Colonic mucosa (tissue), 4 donors: ENCODE results near the gene CAMK1D. TPM values are rescaled to one million over a fixed set of nuclear protein-coding genes. Genes with fewer than 3 reads are reported as not detected.

Source experiments
- DNase-seq: peaks from one replicate; pipeline ENCODE4 v3.0.0-alpha.2; 2020
- H3K27ac ChIP-seq: fragments of 200-600 bp; one replicate; pipeline ENCODE4 v1.8.0; 2021
- H3K27me3 ChIP-seq: fragments of 200-600 bp; one replicate; pipeline ENCODE4 v1.8.0; 2021
- H3K36me3 ChIP-seq: fragments of 200-600 bp; one replicate; pipeline ENCODE4 v1.8.0; 2021
- H3K4me1 ChIP-seq: fragments of 200-600 bp; one replicate; pipeline ENCODE4 v1.8.0; 2021; ENCODE audit warnings: mild to moderate bottlenecking
- H3K4me3 ChIP-seq: fragments of 200-600 bp; one replicate; pipeline ENCODE4 v1.8.0; 2021
- H3K9ac ChIP-seq, 2 donors: one replicate each; pipeline ENCODE4 v1.7.0; 2013; ENCODE audit warnings: control low read depth in 2 of 2, low read depth in 2 of 2, low read length in 2 of 2
- H3K9me3 ChIP-seq: fragments of 200-600 bp; one replicate; pipeline ENCODE4 v1.8.0; 2021
- CTCF ChIP-seq: fragments of 200-600 bp; IDR thresholded peaks from one replicate; pipeline ENCODE4 v1.8.0; 2022; ENCODE audit warnings: antibody characterized with exemption, mild to moderate bottlenecking
- intact Hi-C: fragments of 100-400 bp; cut with DNase I; formaldehyde crosslinking; loops from one replicate; pipeline ENCODE4 v1.14.1; 2022
- total RNA-seq, 2 donors: library from RNA; stranded (reverse); fragmentation: NEBNext Ultra II Directional in 1 of 2; extraction: Animal tissue kit (Norgen Biotek cat#: 25700) in 1 of 2; gene quantifications; one replicate each; pipeline ENCODE4 v1.2.1, GENCODE V29; 2021
- donor health status: healthy.
- donor health status: DM: no; HTN: no; CAD: no.
- donor health status: DM: no; HTN: no; CAD: no.

CAMK1D gene
- total RNA-seq, 2 donors from 2014 or later = 21.3 to 29.7 TPM

- Histone ChIP-seq H3K4me1 (no peaks in the 10 kb centered on the region), H3K9ac (no peak overlapping the region), H3K27ac (no peak overlapping the region), H3K27me3 (no peaks in the 10 kb centered on the region), H3K36me3 (no peaks in the 10 kb centered on the region), H3K4me3 (no peak overlapping the region), H3K9me3 (no peaks in the 10 kb centered on the region)
- DNase-seq = no peak
- no peak for TF ChIP-seq CTCF
- intact Hi-C loops = loop anchor here (5.0 kb wide), 1 partner anchor 53 kb away; no protein-coding TSS in a partner anchor
Measured at GRCh38 chr10:12659706-12660105, 310.4 kb downstream of the CAMK1D start.

DNA sequence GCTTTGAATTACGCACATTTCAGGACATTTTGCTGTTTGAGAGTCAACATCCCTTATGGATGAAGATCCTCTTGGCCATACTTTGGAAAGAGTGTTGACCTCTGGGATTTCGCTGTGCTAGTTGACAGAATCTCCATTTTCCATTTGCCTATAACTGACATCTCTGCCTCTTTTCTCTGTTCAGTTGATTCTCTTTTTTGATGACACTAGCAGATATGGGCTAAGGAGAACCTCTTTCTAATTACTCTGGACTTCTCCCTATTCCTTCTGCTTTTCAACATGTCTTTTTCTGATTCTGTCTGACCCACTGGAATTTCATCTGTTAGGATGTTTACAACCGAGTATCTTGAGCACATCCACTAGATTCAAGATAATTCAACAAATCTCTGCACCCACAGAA is 311.5 kb downstream of the CAMK1D start:
- H3K36me3 ChIP-seq = no peaks in the 10 kb centered on the region
- H3K4me3 ChIP-seq = no peak overlapping the region
- H3K9ac ChIP-seq = no peak overlapping the region
- DNase-seq = no peak
- no peaks in the 10 kb centered on the region for H3K4me1 ChIP-seq
- no peak overlapping the region for H3K27ac ChIP-seq
- TF ChIP-seq CTCF = no peak
- no peaks in the 10 kb centered on the region for H3K9me3 ChIP-seq
- intact Hi-C loops = no loop called here
- H3K27me3 ChIP-seq = no peaks in the 10 kb centered on the region

DNA sequence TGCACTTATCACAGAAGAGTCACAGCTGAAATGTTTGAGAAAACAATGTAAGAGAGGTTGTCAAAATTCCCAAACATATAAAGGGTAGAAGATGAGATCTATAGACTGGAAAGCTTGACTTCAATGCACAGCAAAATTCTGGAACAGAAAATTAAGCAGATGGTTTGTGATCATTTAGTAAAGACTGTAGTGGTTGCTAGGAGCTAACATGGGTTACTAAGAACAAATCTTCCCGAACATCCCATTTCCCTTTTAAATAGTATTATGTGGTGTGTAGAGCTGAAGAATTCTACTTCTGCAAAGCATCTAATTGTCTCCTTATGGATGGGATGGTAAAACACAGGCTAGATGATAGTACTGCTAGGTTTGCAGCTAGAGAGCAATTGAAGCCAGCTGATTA is 312.3 kb downstream of the CAMK1D start:
- H3K27me3 ChIP-seq = no peaks in the 10 kb centered on the region
- DNase-seq = no peak
- intact Hi-C loops = no loop called here

GRCh38 chr10:12663863-12664262 is 314.5 kb downstream of the CAMK1D start:
- H3K4me1 ChIP-seq = no peaks in the 10 kb centered on the region
- H3K4me3 ChIP-seq = no peak overlapping the region
- TF ChIP-seq CTCF = no peak
- intact Hi-C loops = no loop called here
- H3K36me3 ChIP-seq = no peaks in the 10 kb centered on the region
- no peak overlapping the region for H3K27ac ChIP-seq
- no peak for DNase-seq
- H3K9ac ChIP-seq = no peak overlapping the region
- no peaks in the 10 kb centered on the region for H3K27me3 ChIP-seq
- no peaks in the 10 kb centered on the region for H3K9me3 ChIP-seq

More for the DNA sequence above, 312.3 kb downstream of the CAMK1D start:
- H3K9me3 ChIP-seq = no peaks in the 10 kb centered on the region
- no peak for TF ChIP-seq CTCF
- no peaks in the 10 kb centered on the region for H3K4me1 ChIP-seq
- H3K36me3 ChIP-seq = no peaks in the 10 kb centered on the region
- no peak overlapping the region for H3K4me3 ChIP-seq
- H3K27ac ChIP-seq = no peak overlapping the region
- no peak overlapping the region for H3K9ac ChIP-seq

DNA sequence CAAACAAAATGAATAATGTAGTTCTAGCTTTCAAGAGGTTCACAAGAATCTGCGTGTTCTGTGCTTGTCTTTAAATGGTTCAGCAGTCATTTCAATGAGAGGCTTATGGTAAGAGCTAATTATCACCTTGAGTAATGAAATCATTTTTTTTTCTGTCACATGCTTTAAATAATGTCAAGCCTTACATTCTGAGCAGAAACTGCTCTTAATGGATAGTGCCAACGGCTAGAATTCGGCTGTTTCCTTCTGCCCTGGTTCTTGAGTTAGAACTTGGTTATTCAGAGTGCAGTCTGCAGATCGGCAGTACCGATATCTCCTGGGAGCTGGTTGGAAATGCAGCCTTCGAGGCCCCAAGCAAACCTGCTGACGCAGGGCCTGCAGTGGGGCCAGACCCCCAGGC is 316.2 kb downstream of the CAMK1D start:
- TF ChIP-seq CTCF = no peak
- DNase-seq = no peak
- Histone ChIP-seq H3K27me3 (no peaks in the 10 kb centered on the region), H3K4me1 (no peaks in the 10 kb centered on the region), H3K9ac (no peak overlapping the region), H3K27ac (no peak overlapping the region), H3K4me3 (no peak overlapping the region), H3K36me3 (no peaks in the 10 kb centered on the region), H3K9me3 (no peaks in the 10 kb centered on the region)
- intact Hi-C loops = no loop called here

- Histone ChIP-seq H3K9me3 (no peaks in the 10 kb centered on the region), H3K36me3 (no peaks in the 10 kb centered on the region), H3K27me3 (no peaks in the 10 kb centered on the region), H3K4me3 (no peak overlapping the region), H3K4me1 (no peaks in the 10 kb centered on the region), H3K9ac (no peak overlapping the region), H3K27ac (no peak overlapping the region)
- no peak for TF ChIP-seq CTCF
- no peak for DNase-seq
- intact Hi-C loops = no loop called here
Measured at GRCh38 chr10:12667052-12667451, 317.7 kb downstream of the CAMK1D start.
